GM21786 (cell line): ENCODE measurements around the gene PDHA1.
A peak's percentile ranks its signal among the peaks of the same experiment; 100 is the strongest.

ENCODE experiments used
- ATAC-seq: cut with Tn5 transposase; IDR thresholded peaks from one replicate; pipeline ENCODE4 v1.9.1; 2021; ENCODE audit not compliant: unreplicated experiment

PDHA1 gene

GRCh38 chrX:19373351-19373891, 29.7 kb downstream of the PDHA1 start:
- ATAC-seq, result no peak

- no peak for ATAC-seq
Measured at GRCh38 chrX:19375546-19375945, 31.8 kb downstream of the PDHA1 start.

DNA sequence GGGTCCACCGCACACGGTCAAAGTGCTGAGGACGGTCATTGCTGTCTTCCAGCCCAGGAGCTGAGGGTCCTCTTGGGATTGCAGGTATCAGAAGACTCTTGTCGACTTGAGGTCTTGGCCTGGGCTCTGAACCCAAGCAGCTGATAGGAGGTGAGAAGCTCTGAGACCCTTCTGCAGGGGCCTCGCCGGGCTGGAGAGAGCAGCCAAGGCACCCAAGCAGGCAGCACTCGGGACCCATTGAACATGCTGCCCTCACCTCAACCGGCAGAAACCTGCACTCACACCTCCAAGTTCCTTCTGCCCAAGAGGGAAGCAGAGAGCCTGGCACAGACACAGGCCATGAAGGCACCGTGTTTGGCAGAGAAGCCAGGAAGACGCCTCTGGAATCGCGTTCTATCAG, 34.1 kb downstream of the PDHA1 start:
- no peak for ATAC-seq

GRCh38 chrX:19381326-19381725, 37.6 kb downstream of the PDHA1 start:
- ATAC-seq, result no peak

- ATAC-seq, result peak; percentile 71
Measured at GRCh38 chrX:19382555-19383145, 38.9 kb downstream of the PDHA1 start.

- no peak for ATAC-seq
Measured at GRCh38 chrX:19386679-19387078, 43.0 kb downstream of the PDHA1 start.

GRCh38 chrX:19388064-19388679, 44.4 kb downstream of the PDHA1 start:
- ATAC-seq, result no peak

DNA sequence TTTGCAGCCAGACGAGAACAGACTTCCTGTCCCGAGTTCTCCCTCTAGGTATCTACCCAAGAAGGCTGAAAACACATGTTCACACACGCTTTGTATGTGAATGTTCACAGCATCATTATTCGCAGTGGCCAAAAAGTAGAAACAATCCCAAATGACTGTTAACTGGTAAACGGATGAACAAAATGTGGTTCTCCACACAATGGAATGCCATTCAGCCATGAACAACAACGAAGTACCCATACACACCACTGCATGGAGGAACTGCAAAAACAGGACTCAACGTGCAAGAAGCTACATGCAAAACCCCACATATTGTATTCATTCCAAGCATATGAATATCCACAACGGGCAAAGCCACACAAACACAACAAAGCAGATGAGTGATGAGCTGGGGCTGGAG, 45.0 kb downstream of the PDHA1 start:
- no peak for ATAC-seq

DNA sequence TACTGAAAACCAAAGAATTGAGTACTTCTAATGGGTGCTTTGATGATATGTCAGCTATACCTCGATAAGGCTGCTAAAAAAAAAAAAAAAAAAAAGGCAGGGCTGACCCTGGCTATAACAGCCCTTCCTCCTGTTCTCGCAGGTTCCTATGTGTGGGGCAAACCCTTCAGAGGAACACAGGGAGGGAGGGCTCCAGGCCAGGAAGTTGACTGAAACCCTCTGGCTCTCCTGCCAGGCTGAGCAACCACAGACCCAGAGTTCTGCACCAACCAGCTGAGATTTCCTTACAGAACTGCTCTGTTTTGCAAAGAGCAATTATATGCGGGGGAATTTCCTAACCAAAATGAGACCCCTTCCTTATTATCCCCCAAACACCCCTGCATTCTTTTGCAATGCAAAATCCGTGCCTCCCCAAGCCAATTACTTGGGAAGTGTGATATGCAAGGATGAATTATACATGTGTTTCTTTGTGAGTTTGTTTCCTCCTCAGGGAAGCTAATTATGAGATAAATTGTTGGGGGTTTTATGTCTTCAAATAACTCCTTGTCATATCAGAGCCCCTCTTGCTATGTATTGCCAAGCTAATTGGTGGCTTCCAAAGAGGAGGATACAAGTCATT, 45.6 kb downstream of the PDHA1 start:
- no peak for ATAC-seq

GRCh38 chrX:19392078-19392477, 48.4 kb downstream of the PDHA1 start:
- no peak for ATAC-seq

DNA sequence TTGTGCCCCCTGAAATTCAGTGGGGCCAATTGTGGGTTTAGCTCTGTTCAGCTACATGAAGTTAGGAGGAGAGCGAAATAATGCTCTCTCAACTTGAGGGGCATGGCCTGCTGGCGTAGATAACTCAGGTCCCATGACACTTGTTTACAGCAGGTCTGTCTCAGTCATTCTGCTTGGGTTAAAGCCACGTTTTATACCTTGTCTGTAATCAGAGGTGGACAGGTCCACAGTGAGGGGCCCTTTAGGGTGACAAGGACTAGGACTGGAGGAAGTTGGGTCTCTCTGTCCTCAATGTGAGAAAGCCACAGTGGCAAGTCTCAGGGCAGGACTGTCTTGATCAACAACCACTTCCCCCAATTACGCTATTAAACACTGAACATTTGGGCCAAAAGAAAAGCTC, 49.0 kb downstream of the PDHA1 start:
- no peak for ATAC-seq

DNA sequence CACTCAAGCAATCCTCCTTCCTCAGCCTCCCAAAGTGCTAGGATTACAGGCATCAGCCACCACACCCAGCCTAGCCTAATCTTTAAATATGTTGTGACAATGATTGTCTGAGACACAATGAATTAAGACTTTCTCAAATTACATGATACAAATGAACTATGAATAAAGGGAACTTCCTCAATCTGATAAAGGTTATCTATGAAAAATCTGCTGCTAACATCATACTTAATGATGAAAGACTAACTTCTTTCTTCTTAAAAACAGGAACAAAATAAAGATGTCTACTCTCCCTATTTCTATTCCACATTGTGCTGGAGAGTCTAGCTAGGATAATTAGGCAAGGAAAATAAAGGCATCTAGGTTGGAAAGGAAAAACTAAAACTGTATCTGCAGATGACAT, 60.0 kb downstream of the PDHA1 start:
- ATAC-seq, result no peak

GRCh38 chrX:19410259-19410658, 66.5 kb downstream of the PDHA1 start:
- no peak for ATAC-seq
